HG02970 (cell line): ENCODE data around the gene FAF1.
"Not testable (repeated sequence)": the region's sequence is repeated elsewhere in the genome, so short reads cannot be mapped to it uniquely, and the experiment has no call there.

ENCODE experiments used
- ATAC-seq: cut with Tn5 transposase; IDR thresholded peaks from one replicate; pipeline ENCODE4 v1.9.1; 2021; ENCODE audit warnings: mild to moderate bottlenecking, moderate library complexity, moderate number of reproducible peaks; ENCODE audit not compliant: unreplicated experiment, low FRiP score

Gene FAF1

GRCh38 chr1:50603274-50604271 lies 356.5 kb downstream of the FAF1 start:
- ATAC-seq: no peak

GRCh38 chr1:50599546-50599945 lies 360.5 kb downstream of the FAF1 start:
- no peak for ATAC-seq

- no peak for ATAC-seq
Observed at GRCh38 chr1:50595874-50596273, 364.2 kb downstream of the FAF1 start.

- no peak for ATAC-seq
Observed at GRCh38 chr1:50593515-50593914, 366.6 kb downstream of the FAF1 start.

GRCh38 chr1:50591598-50591997 lies 368.5 kb downstream of the FAF1 start:
- ATAC-seq: no peak

- no peak for ATAC-seq
Observed at GRCh38 chr1:50582346-50582745, 377.7 kb downstream of the FAF1 start.

- no peak for ATAC-seq
Observed at GRCh38 chr1:50570066-50570468, 390.0 kb downstream of the FAF1 start.

GRCh38 chr1:50568782-50569181 lies 391.3 kb downstream of the FAF1 start:
- ATAC-seq: no peak

GRCh38 chr1:50566405-50566804 lies 393.7 kb downstream of the FAF1 start:
- ATAC-seq: no peak

- no peak for ATAC-seq
Observed at GRCh38 chr1:50564417-50564816, 395.6 kb downstream of the FAF1 start.

GRCh38 chr1:50562106-50562505 lies 398.0 kb downstream of the FAF1 start:
- no peak for ATAC-seq

GRCh38 chr1:50559421-50559820 lies 400.6 kb downstream of the FAF1 start:
- ATAC-seq: no peak

GRCh38 chr1:50553921-50554320 lies 406.1 kb downstream of the FAF1 start:
- ATAC-seq: no peak

GRCh38 chr1:50548243-50548642 lies 411.8 kb downstream of the FAF1 start:
- no peak for ATAC-seq

- ATAC-seq: no peak
Observed at GRCh38 chr1:50542362-50542761, 417.7 kb downstream of the FAF1 start.

- ATAC-seq: no peak
Observed at GRCh38 chr1:50538476-50538875, 421.6 kb downstream of the FAF1 start.

GRCh38 chr1:50531601-50532000 lies 428.5 kb downstream of the FAF1 start:
- no peak for ATAC-seq

- no peak for ATAC-seq
Observed at GRCh38 chr1:50531027-50531426, 429.0 kb downstream of the FAF1 start.

- no peak for ATAC-seq
Observed at GRCh38 chr1:50529510-50529909, 430.6 kb downstream of the FAF1 start.

GRCh38 chr1:50527987-50528320 lies 432.1 kb downstream of the FAF1 start:
- not testable (repeated sequence) for ATAC-seq

GRCh38 chr1:50527249-50527986 lies 432.6 kb downstream of the FAF1 start:
- no peak for ATAC-seq

- no peak for ATAC-seq
Observed at GRCh38 chr1:50526431-50526830, 433.6 kb downstream of the FAF1 start.
